Activated T-helper 2 cell treated with anti-CD3 and anti-CD28 coated beads, Interferon-gamma antibody, Interleukin-2, Interleukin-4, amounts not matched to agents 10 μg/mL and 5 μg/mL and 100 μg/mL, durations not matched to agents 14 hours and 24 hours and 36 hours (primary cell): ENCODE results near the gene IGSF22. TPM values are rescaled to one million over a fixed set of nuclear protein-coding genes. Genes with fewer than 3 reads are reported as not detected.

Source experiments
- DNase-seq: peaks from one replicate; pipeline ENCODE4 v3.0.0; 2021; ENCODE audit warnings: low spot score
- H3K27ac Mint-ChIP-seq: one replicate; pipeline ENCODE4 v1.8.0; 2021; ENCODE audit warnings: mixed read lengths
- H3K27me3 Mint-ChIP-seq: one replicate; pipeline ENCODE4 v1.8.0; 2021; ENCODE audit warnings: low read depth, mixed read lengths
- H3K36me3 Mint-ChIP-seq: one replicate; pipeline ENCODE4 v1.8.0; 2021; ENCODE audit warnings: low read depth, mixed read lengths
- H3K4me1 Mint-ChIP-seq: one replicate; pipeline ENCODE4 v1.8.0; 2021; ENCODE audit warnings: low read depth, mixed read lengths
- H3K4me3 Mint-ChIP-seq: one replicate; pipeline ENCODE4 v1.8.0; 2021; ENCODE audit warnings: low read depth, mild to moderate bottlenecking, moderate library complexity, mixed read lengths
- H3K9me3 Mint-ChIP-seq: one replicate; pipeline ENCODE4 v1.8.0; 2021; ENCODE audit warnings: mixed read lengths
- intact Hi-C: fragments of 100-400 bp; cut with micrococcal nuclease; formaldehyde crosslinking; loops from one replicate; pipeline ENCODE4 v1.15.1; 2023
- total RNA-seq: library from RNA; stranded (reverse); gene quantifications from 2 replicates; pipeline ENCODE4 v1.2.3, GENCODE V29; 2022

Gene IGSF22
- total RNA-seq, 1 donor from 2014 or later = 0.05 TPM

- H3K27me3 Mint-ChIP-seq = peaks cover 17% of the 10 kb centered on the region
- intact Hi-C loops = loop anchor here (1.0 to 5.0 kb wide), 2 partner anchors 23 to 194 kb away; partner anchors contain the start of genes TMEM86A and TSG101
- no peaks in the 10 kb centered on the region for H3K9me3 Mint-ChIP-seq
- peaks cover 7% of the 10 kb centered on the region for H3K4me1 Mint-ChIP-seq
- H3K27ac Mint-ChIP-seq = no peak overlapping the region
- peak; percentile 77 for DNase-seq
- no peaks in the 10 kb centered on the region for H3K36me3 Mint-ChIP-seq
- H3K4me3 Mint-ChIP-seq = peak overlapping the region; percentile 84
These were observed 5.0 kb downstream of the IGSF22 start for GRCh38 chr11:18720808-18721560.

DNA sequence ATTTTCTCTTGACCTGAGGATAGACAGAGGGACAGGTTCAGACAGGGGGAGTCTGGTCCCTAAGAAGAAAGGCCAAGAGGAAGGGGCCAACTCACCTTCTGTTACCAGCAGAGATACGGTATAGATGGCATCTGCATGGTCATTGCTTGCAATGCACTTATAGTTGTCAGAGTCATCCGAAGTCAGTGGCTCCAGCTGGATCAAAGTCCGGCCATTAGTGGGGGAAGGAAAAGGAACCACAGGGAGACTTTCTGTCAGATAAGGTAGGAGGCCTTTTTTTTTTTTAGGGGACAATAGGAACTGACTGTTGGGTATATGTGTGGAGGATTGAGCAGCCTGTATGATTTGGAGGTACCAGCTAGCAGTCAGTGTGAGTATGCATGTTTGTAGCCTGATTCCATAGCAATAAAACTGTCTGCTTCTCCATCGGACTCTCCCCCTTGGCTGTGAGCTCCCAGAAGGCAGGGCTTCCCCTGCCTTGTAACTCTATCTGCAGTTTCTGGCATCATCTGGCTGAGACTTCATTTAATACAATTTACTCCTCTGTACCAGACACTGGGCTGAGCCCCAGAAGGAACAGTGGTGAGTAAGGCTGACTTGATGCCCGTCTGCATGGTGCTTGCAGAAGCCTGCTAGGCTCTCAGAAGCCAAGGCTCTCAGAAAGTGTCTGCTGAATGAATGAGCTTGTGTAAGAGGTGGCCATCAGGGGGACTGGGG, 5.7 kb downstream of the IGSF22 start:
- H3K4me3 Mint-ChIP-seq = peak overlapping the region; percentile 31
- H3K27me3 Mint-ChIP-seq = peaks cover 15% of the 10 kb centered on the region
- intact Hi-C loops = loop anchor here (5.0 kb wide), 1 partner anchor 193 kb away; the partner anchor contains the start of gene TSG101
- peaks cover 7% of the 10 kb centered on the region for H3K4me1 Mint-ChIP-seq
- H3K9me3 Mint-ChIP-seq = no peaks in the 10 kb centered on the region
- no peaks in the 10 kb centered on the region for H3K36me3 Mint-ChIP-seq
- no peak for DNase-seq
- no peak overlapping the region for H3K27ac Mint-ChIP-seq

- H3K27ac Mint-ChIP-seq = no peak overlapping the region
- H3K9me3 Mint-ChIP-seq = no peaks in the 10 kb centered on the region
- intact Hi-C loops = no loop called here
- peaks cover 14% of the 10 kb centered on the region for H3K27me3 Mint-ChIP-seq
- DNase-seq = no peak
- H3K36me3 Mint-ChIP-seq = no peaks in the 10 kb centered on the region
- no peaks in the 10 kb centered on the region for H3K4me1 Mint-ChIP-seq
- H3K4me3 Mint-ChIP-seq = no peak overlapping the region
These were observed 10.5 kb downstream of the IGSF22 start for GRCh38 chr11:18715476-18715875.

- Mint-ChIP-seq H3K4me3 (no peak overlapping the region), H3K27ac (no peak overlapping the region), H3K27me3 (peaks cover 16% of the 10 kb centered on the region), H3K36me3 (no peaks in the 10 kb centered on the region), H3K4me1 (no peaks in the 10 kb centered on the region), H3K9me3 (no peaks in the 10 kb centered on the region)
- intact Hi-C loops = no loop called here
- DNase-seq = no peak
These were observed 11.6 kb downstream of the IGSF22 start for GRCh38 chr11:18714443-18714780.

- no peaks in the 10 kb centered on the region for H3K36me3 Mint-ChIP-seq
- H3K4me1 Mint-ChIP-seq = no peaks in the 10 kb centered on the region
- peaks cover 16% of the 10 kb centered on the region for H3K27me3 Mint-ChIP-seq
- no peaks in the 10 kb centered on the region for H3K9me3 Mint-ChIP-seq
- intact Hi-C loops = no loop called here
- no peak overlapping the region for H3K27ac Mint-ChIP-seq
- DNase-seq = no peak
- H3K4me3 Mint-ChIP-seq = no peak overlapping the region
These were observed 12.1 kb downstream of the IGSF22 start for GRCh38 chr11:18713646-18714442.

- no peak for DNase-seq
- Mint-ChIP-seq H3K27me3 (peaks cover 31% of the 10 kb centered on the region), H3K9me3 (no peaks in the 10 kb centered on the region), H3K27ac (no peak overlapping the region), H3K36me3 (no peaks in the 10 kb centered on the region), H3K4me1 (peaks cover 10% of the 10 kb centered on the region), H3K4me3 (no peak overlapping the region)
- intact Hi-C loops = no loop called here
These were observed 15.4 kb downstream of the IGSF22 start for GRCh38 chr11:18710545-18710944.

GRCh38 chr11:18709414-18709813, 16.6 kb downstream of the IGSF22 start:
- Mint-ChIP-seq H3K27ac (no peak overlapping the region), H3K27me3 (peaks cover 42% of the 10 kb centered on the region), H3K9me3 (no peaks in the 10 kb centered on the region), H3K36me3 (no peaks in the 10 kb centered on the region), H3K4me3 (no peak overlapping the region), H3K4me1 (peaks cover 16% of the 10 kb centered on the region)
- DNase-seq = no peak
- intact Hi-C loops = no loop called here

DNA sequence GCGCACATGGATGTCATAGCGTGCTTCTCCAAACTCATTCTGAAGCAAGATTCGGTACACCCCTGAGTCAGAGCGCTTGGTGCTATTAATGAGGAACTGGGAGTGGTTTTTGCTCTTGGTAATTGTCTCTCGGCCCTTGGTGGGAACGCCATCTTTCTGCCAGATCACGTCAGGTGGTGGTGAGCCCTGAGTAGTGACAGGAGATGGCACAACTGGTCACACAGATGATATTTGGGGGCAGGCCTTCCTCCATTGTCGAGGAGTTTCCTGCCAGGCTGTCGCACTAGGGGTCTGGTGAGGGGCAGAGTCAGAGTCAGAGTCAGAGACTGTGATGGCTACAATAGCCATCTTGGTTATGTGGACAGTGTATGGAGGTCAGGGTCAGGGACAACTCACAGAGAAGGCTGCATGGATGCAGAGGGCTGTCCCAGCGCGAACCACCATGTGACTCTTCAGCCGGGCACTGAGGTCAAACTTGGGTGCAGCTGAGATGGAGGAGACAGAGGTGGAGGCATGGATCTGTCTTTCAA, 18.1 kb downstream of the IGSF22 start:
- intact Hi-C loops = no loop called here
- Mint-ChIP-seq H3K27me3 (peaks cover 53% of the 10 kb centered on the region), H3K4me1 (peaks cover 16% of the 10 kb centered on the region), H3K9me3 (no peaks in the 10 kb centered on the region), H3K4me3 (no peak overlapping the region), H3K36me3 (no peaks in the 10 kb centered on the region), H3K27ac (no peak overlapping the region)
- no peak for DNase-seq

- peak overlapping the region; percentile 85 for H3K4me3 Mint-ChIP-seq
- H3K27me3 Mint-ChIP-seq = peaks cover 58% of the 10 kb centered on the region
- peak overlapping the region; percentile 60 for H3K27ac Mint-ChIP-seq
- no peaks in the 10 kb centered on the region for H3K9me3 Mint-ChIP-seq
- intact Hi-C loops = no loop called here
- peak; percentile 20 for DNase-seq
- no peaks in the 10 kb centered on the region for H3K36me3 Mint-ChIP-seq
- H3K4me1 Mint-ChIP-seq = peaks cover 16% of the 10 kb centered on the region
These were observed 19.4 kb downstream of the IGSF22 start for GRCh38 chr11:18706330-18707243.

DNA sequence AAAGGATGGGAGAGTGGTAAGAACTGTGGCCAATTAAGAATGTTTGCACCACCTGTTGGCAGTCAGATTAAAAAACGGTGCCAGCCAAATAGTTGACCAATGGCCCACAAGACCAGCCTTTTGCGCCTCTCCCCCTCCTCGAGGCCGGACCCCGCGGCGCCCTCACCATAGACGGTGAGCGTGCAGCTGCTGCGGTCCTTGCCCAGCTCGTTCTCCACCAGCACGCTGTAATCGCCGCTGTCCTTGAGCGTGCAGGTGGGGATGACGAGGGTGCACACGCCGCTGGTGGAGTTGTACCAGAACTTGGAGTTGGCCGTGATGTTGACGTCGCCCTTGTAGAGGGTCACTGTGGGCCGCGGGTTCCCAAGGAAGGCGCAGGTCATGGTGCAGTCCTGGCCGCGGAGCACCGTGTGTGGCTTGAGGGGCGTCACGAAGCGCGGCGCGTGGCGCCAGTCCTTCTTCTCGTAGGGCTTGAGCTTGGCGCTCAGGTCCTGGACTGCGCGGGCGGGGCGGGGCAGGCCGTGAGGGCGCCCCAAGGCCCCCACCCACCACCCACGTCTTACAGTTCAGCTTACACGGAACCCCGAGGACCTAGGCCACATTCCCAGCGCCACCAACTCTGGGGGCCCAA, 20.2 kb downstream of the IGSF22 start:
- Mint-ChIP-seq H3K4me3 (peak overlapping the region; percentile 23), H3K4me1 (peaks cover 16% of the 10 kb centered on the region), H3K9me3 (no peaks in the 10 kb centered on the region), H3K27me3 (peaks cover 65% of the 10 kb centered on the region), H3K36me3 (no peaks in the 10 kb centered on the region), H3K27ac (no peak overlapping the region)
- intact Hi-C loops = no loop called here
- no peak for DNase-seq

DNA sequence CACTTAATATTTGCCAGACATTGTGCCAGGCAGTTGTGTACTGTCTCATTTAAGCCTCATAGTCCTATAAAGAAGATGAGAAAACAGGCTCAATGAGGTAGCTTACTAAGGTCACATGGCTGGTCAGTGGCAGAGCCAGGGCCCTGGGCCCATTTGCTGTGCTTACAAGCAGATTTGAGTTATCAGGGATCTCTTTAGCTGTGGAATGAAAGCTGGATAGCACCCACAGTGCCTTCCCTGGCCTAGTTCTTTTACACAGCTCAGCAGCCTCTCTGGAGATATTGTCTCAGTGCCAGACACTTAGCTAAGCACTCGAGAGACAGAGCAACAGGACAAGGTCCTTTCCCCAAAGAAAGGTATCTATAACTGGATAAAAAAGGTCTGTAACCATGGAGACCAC, 21.3 kb downstream of the IGSF22 start:
- Mint-ChIP-seq H3K4me3 (no peak overlapping the region), H3K27ac (no peak overlapping the region), H3K9me3 (no peaks in the 10 kb centered on the region), H3K4me1 (peaks cover 16% of the 10 kb centered on the region), H3K27me3 (peaks cover 67% of the 10 kb centered on the region), H3K36me3 (no peaks in the 10 kb centered on the region)
- intact Hi-C loops = no loop called here
- DNase-seq = no peak
